Neural progenitor cell (in vitro differentiated cells): ENCODE data around the gene ATG9A. TPM values are rescaled to one million over a fixed set of nuclear protein-coding genes. Genes with fewer than 3 reads are reported as not detected.
A peak's percentile ranks its signal among the peaks of the same experiment; 100 is the strongest.

Experiments used
- DNase-seq: peaks from one replicate; pipeline ENCODE4 v3.0.0-alpha.2; 2016; ENCODE audit warnings: low spot score
- H2AFZ ChIP-seq: fragments of 200-600 bp; sonication (generic); replicated peaks from 2 replicates; pipeline ENCODE4 v1.6.1; 2016; ENCODE audit warnings: antibody characterized with exemption
- H3F3A ChIP-seq: fragments of 200-600 bp; sonication (generic); 2 replicates; pipeline ENCODE4 v1.6.1; 2016; ENCODE audit warnings: antibody characterized with exemption, low read depth
- H3K27ac ChIP-seq: fragments of 200-600 bp; sonication (generic); 2 replicates; pipeline ENCODE4 v1.5.1; 2016; ENCODE audit warnings: mild to moderate bottlenecking
- H3K27me3 ChIP-seq: fragments of 200-600 bp; sonication (generic); 2 replicates; pipeline ENCODE4 v1.6.1; 2016; ENCODE audit warnings: mild to moderate bottlenecking, moderate library complexity
- H3K36me3 ChIP-seq: fragments of 200-600 bp; sonication (generic); 2 replicates; pipeline ENCODE4 v1.5.1; 2016
- H3K4me1 ChIP-seq: fragments of 200-600 bp; sonication (generic); 2 replicates; pipeline ENCODE4 v1.6.1; 2016; ENCODE audit warnings: mixed run types
- H3K4me2 ChIP-seq: fragments of 200-600 bp; sonication (generic); 2 replicates; pipeline ENCODE4 v1.6.1; 2016
- H3K4me3 ChIP-seq: fragments of 200-600 bp; sonication (generic); 2 replicates; pipeline ENCODE4 v1.5.1; 2016
- H3K79me2 ChIP-seq: fragments of 200-600 bp; sonication (generic); 2 replicates; pipeline ENCODE4 v1.6.1; 2016; ENCODE audit warnings: low read depth
- H3K9ac ChIP-seq: fragments of 200-600 bp; sonication (generic); 2 replicates; pipeline ENCODE4 v1.6.1; 2016
- H3K9me3 ChIP-seq: fragments of 200-600 bp; sonication (generic); 2 replicates; pipeline ENCODE4 v1.5.1; 2016; ENCODE audit warnings: low read depth
- H4K20me1 ChIP-seq: fragments of 200-600 bp; sonication (generic); 2 replicates; pipeline ENCODE4 v1.6.1; 2016; ENCODE audit warnings: low read depth
- H3K27ac Mint-ChIP-seq: 3 replicates; pipeline ENCODE4 v1.8.0; 2021; ENCODE audit warnings: mixed read lengths
- H3K27me3 Mint-ChIP-seq: 2 replicates; pipeline ENCODE4 v1.8.0; 2022; ENCODE audit warnings: low read depth, mild to moderate bottlenecking, inconsistent platforms, moderate library complexity, mixed read lengths; ENCODE audit not compliant: insufficient read depth
- H3K36me3 Mint-ChIP-seq: 3 replicates; pipeline ENCODE4 v1.8.0; 2021; ENCODE audit warnings: mixed read lengths
- H3K4me1 Mint-ChIP-seq: 3 replicates; pipeline ENCODE4 v1.8.0; 2021; ENCODE audit warnings: mixed read lengths
- H3K4me3 Mint-ChIP-seq: 3 replicates; pipeline ENCODE4 v1.8.0; 2021; ENCODE audit warnings: mild to moderate bottlenecking, moderate library complexity, mixed read lengths
- H3K9me3 Mint-ChIP-seq: 3 replicates; pipeline ENCODE4 v1.8.0; 2020; ENCODE audit warnings: mixed read lengths
- EZH2 ChIP-seq: fragments of 200-600 bp; sonication (generic); IDR thresholded peaks from 2 replicates; pipeline ENCODE4 v1.6.1; 2017; ENCODE audit warnings: antibody characterized with exemption, mild to moderate bottlenecking, moderate library complexity
- EZH2phosphoT487 ChIP-seq: fragments of 200-600 bp; sonication (generic); IDR thresholded peaks from 2 replicates; pipeline ENCODE4 v1.6.1; 2017; ENCODE audit warnings: antibody characterized with exemption
- total RNA-seq: library from RNA; depleted of rRNA; stranded (reverse); fragments of >200 nt; gene quantifications from 2 replicates; pipeline ENCODE4 v1.2.3, GENCODE V29; 2015; ENCODE audit warnings: low replicate concordance
- TF ChIP-seq, protein P1 (sequence below): fragments of 200-600 bp; sonication (generic); IDR thresholded peaks from 2 replicates; pipeline ENCODE4 v1.5.1; 2017; ENCODE audit warnings: antibody characterized with exemption, mild to moderate bottlenecking

ATG9A gene
- total RNA-seq, 1 donor from 2014 or later: 32.7 TPM

DNA sequence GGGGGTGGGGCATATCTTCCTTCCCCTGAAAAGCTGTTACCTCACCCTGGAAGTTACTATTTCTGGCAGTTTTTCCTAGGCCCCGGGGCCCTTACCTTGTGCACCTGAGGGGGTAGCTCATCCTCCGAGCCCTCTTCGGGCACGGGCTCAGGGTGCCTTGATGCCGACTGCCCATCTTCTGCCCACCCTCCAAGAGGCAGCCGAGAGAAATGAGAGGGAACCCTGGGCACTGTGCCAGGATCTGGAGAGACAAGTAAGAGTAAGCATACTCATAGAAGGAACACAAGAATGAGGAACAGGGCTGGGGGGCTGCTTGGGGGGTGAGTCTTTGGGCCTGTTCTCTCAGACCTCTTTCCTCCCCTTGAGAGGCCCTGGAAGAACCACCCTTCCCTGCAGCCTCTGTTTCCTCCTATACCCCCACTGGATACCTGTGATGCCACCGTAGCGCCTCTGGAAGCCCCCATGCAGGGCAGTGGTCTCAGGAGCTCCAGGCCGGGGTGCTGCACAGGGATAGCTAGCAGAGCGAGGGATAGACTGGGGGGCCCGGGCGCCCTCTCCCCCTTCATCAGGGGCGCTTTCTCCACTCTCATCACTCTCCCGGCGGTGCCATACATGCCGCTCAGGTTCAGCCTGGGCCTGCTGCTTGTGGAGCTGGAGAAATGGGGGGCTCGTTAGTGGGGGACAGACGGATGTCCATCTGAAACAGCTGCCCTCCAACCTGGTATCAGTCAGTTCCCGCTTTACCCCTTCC, 8.6 kb downstream of the ATG9A start:
- TF ChIP-seq EZH2: no peak
- TF ChIP-seq EZH2phosphoT487: no peak
- TF ChIP-seq, protein P1, sequence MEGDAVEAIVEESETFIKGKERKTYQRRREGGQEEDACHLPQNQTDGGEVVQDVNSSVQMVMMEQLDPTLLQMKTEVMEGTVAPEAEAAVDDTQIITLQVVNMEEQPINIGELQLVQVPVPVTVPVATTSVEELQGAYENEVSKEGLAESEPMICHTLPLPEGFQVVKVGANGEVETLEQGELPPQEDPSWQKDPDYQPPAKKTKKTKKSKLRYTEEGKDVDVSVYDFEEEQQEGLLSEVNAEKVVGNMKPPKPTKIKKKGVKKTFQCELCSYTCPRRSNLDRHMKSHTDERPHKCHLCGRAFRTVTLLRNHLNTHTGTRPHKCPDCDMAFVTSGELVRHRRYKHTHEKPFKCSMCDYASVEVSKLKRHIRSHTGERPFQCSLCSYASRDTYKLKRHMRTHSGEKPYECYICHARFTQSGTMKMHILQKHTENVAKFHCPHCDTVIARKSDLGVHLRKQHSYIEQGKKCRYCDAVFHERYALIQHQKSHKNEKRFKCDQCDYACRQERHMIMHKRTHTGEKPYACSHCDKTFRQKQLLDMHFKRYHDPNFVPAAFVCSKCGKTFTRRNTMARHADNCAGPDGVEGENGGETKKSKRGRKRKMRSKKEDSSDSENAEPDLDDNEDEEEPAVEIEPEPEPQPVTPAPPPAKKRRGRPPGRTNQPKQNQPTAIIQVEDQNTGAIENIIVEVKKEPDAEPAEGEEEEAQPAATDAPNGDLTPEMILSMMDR: no peak
- peaks cover 14% of the 10 kb centered on the region for H3K27me3 Mint-ChIP-seq
- Histone ChIP-seq H2AFZ (no peak overlapping the region), H3K79me2 (no peaks in the 10 kb centered on the region), H3K4me3 (no peak overlapping the region), H3K36me3 (no peaks in the 10 kb centered on the region), H3K27ac (no peak overlapping the region), H3K4me2 (no peak overlapping the region), H3F3A (peaks cover 27% of the 10 kb centered on the region), H3K4me1 (peaks cover 4% of the 10 kb centered on the region), H4K20me1 (peaks cover 10% of the 10 kb centered on the region), H3K9ac (no peak overlapping the region), H3K9me3 (no peaks in the 10 kb centered on the region), H3K27me3 (no peaks in the 10 kb centered on the region)
- H3K36me3 Mint-ChIP-seq: peaks cover 21% of the 10 kb centered on the region
- no peak overlapping the region for H3K27ac Mint-ChIP-seq
- H3K4me3 Mint-ChIP-seq: no peak overlapping the region
- H3K9me3 Mint-ChIP-seq: no peaks in the 10 kb centered on the region
- peaks cover 19% of the 10 kb centered on the region for H3K4me1 Mint-ChIP-seq
- DNase-seq: no peak

DNA sequence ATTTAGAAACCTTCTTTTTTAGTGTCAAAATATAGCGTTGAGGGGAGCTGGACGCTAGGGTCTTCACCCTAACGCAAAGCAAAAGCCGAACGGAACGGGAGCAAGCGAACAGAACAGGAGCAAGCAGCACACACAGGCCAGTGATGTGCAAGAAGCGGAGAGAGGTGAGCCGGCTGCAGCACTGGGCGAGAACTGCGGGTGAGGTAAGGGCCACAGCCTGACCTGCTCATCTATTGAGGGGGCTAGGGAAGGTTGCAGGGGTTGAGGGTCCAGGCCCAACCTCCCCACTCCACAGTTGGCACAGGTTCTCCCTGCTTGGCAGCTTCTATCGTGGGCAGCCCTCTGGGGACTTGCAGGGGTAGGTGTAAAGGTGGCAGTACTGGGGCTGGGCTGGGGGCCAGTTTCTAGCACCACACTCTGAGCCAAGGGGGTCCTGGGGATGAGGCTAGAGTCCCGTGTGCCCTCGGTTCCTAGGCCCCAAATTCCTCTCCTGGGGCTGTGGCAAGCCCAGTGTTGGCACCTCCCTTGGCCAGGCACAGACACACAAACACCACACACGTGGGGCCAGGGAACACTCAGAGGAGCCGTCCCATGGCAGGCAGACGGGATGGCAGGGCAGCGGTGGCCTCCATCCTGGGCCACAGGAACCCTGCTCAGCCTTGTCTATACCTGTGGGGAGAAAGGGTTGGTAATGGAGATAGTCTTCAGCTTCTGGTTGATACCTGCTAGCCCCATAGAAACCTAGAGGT, 9.5 kb downstream of the ATG9A start:
- Histone ChIP-seq H3K4me2 (no peak overlapping the region), H3K4me1 (peaks cover 4% of the 10 kb centered on the region)
- TF ChIP-seq, protein P1: no peak
- no peak for TF ChIP-seq EZH2
- no peak for TF ChIP-seq EZH2phosphoT487

DNA sequence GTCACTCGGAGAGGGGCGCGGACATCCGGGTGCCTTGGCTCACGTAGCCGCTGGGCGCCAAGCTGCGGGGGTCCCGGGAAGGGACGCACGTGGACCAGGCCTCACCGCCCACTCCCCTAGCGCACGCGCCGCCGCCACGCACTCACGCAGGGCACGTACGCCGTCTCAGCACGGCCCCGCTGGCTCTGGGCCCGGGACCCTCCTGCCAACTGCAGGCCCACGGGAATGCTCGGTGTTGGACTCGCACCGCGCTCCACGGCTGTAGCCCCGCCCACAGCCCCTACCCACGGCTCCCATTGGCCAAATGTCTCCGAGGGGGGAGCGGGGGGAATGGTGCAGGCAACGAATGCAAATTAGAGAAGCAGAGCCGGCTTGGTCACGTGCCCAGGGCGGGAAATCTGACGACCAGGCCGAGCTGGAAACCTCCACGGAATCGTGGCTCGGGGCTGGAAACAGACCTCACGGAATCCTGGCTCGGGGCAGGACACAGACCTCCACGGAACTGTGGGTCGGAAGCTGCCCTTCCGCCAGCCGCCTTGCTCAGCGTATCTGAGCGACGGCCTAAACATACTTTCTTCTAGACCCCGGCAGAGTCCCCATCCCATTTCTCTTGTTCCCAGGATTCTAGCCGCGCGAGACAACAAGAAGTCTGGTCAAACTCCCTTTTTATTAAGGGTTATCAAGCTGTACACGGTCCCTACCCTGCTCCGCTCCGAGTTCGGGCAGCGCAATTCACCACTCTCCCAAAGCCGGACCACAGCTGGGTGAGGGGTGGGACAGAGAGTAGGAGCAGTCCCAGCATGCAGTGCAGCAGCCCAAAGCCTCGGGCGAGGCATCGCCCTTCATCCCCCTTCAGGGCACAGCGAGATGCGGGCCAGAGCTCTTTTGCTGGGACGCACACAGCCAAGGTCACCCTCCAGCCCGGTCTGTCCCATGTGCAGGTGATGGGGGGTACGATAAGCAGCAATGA, 10.4 kb downstream of the ATG9A start, which contains the start of gene ABCB6:
TSS of gene ABCB6 (minus strand) at position 227 of the 970 bp plus-strand sequence. CDS start 285 bp downstream, outside the sequence.
- H3K9me3 Mint-ChIP-seq: no peaks in the 10 kb centered on the region
- TF ChIP-seq EZH2phosphoT487: no peak
- TF ChIP-seq, protein P1: no peak
- peak within 1 kb of the TSS; percentile 90 for H3K4me3 Mint-ChIP-seq
- Histone ChIP-seq H3K27me3 (no peaks in the 10 kb centered on the region), H3K4me2 (peak within 1 kb of the TSS; percentile 79), H4K20me1 (peaks cover 10% of the 10 kb centered on the region), H3F3A (peaks cover 27% of the 10 kb centered on the region), H2AFZ (peak within 1 kb of the TSS; percentile 30), H3K9ac (no peak within 1 kb of the TSS), H3K79me2 (no peaks in the 10 kb centered on the region), H3K36me3 (no peaks in the 10 kb centered on the region), H3K4me1 (peaks cover 4% of the 10 kb centered on the region), H3K27ac (no peak within 1 kb of the TSS), H3K9me3 (no peaks in the 10 kb centered on the region), H3K4me3 (peak within 1 kb of the TSS; percentile 47)
- peak; percentile 91 for DNase-seq
- H3K36me3 Mint-ChIP-seq: peaks cover 22% of the 10 kb centered on the region
- H3K27me3 Mint-ChIP-seq: peaks cover 16% of the 10 kb centered on the region
- H3K27ac Mint-ChIP-seq: peak within 1 kb of the TSS; percentile 63
- peaks cover 19% of the 10 kb centered on the region for H3K4me1 Mint-ChIP-seq

More for the DNA sequence above, 9.5 kb downstream of the ATG9A start:
- H3K27ac Mint-ChIP-seq: no peak overlapping the region
- Histone ChIP-seq H2AFZ (no peak overlapping the region), H4K20me1 (peaks cover 10% of the 10 kb centered on the region), H3F3A (peaks cover 27% of the 10 kb centered on the region), H3K4me3 (no peak overlapping the region), H3K79me2 (no peaks in the 10 kb centered on the region), H3K9me3 (no peaks in the 10 kb centered on the region), H3K27ac (no peak overlapping the region), H3K36me3 (no peaks in the 10 kb centered on the region), H3K27me3 (no peaks in the 10 kb centered on the region), H3K9ac (no peak overlapping the region)
- H3K4me3 Mint-ChIP-seq: peak overlapping the region; percentile 75
- no peak for DNase-seq
- H3K4me1 Mint-ChIP-seq: peaks cover 19% of the 10 kb centered on the region
- peaks cover 14% of the 10 kb centered on the region for H3K27me3 Mint-ChIP-seq
- H3K9me3 Mint-ChIP-seq: no peaks in the 10 kb centered on the region
- H3K36me3 Mint-ChIP-seq: peaks cover 20% of the 10 kb centered on the region
